Activated naive CD8-positive, alpha-beta T cell treated with anti-CD3 and anti-CD28 coated beads, Interleukin-2, amount 10 ng/mL, durations not matched to agents 7 days and 5 days (primary cell): ENCODE data around the gene MAML2. TPM values are rescaled to one million over a fixed set of nuclear protein-coding genes. Genes with fewer than 3 reads are reported as not detected.

Experiments
- ATAC-seq: fragments of 150-1000 bp; cut with Tn5 transposase; one replicate; pipeline ENCODE4 v1.10.0; 2021; ENCODE audit warnings: low read depth, moderate library complexity
- POLR2A ChIA-PET: fragments of 350-600 bp; sonication (Branson Sonifier 250); formaldehyde crosslinking; loops from one replicate; lab custom pipeline; 2021; ENCODE audit warnings: antibody characterized with exemption; lab: Charles Lee
- DNase-seq: peaks from one replicate; pipeline ENCODE4 v3.0.0; 2021
- H3K27ac Mint-ChIP-seq: one replicate; pipeline ENCODE4 v1.8.0; 2022; ENCODE audit warnings: mild to moderate bottlenecking, mixed read lengths
- H3K27me3 Mint-ChIP-seq: one replicate; pipeline ENCODE4 v1.8.0; 2022; ENCODE audit warnings: mild to moderate bottlenecking, moderate library complexity, mixed read lengths
- H3K36me3 Mint-ChIP-seq: one replicate; pipeline ENCODE4 v1.8.0; 2021; ENCODE audit warnings: mild to moderate bottlenecking, mixed read lengths
- H3K4me1 Mint-ChIP-seq: one replicate; pipeline ENCODE4 v1.8.0; 2021; ENCODE audit warnings: mixed read lengths
- H3K4me3 Mint-ChIP-seq: one replicate; pipeline ENCODE4 v1.8.0; 2022; ENCODE audit warnings: mild to moderate bottlenecking, moderate library complexity, mixed read lengths
- H3K9me3 Mint-ChIP-seq: one replicate; pipeline ENCODE4 v1.8.0; 2021; ENCODE audit warnings: mixed read lengths
- total RNA-seq, 2 experiments: library from RNA; stranded (reverse); gene quantifications; one replicate each; pipeline ENCODE4 v1.2.3, GENCODE V29; 2021

The MAML2 gene
- total RNA-seq = 10 to 100 TPM; 18.6 to 20.5 TPM

- Mint-ChIP-seq H3K4me3 (peak within 1 kb of the TSS; percentile 96), H3K36me3 (peaks cover 6% of the 10 kb centered on the region), H3K9me3 (no peaks in the 10 kb centered on the region), H3K4me1 (peaks cover 24% of the 10 kb centered on the region), H3K27me3 (no peaks in the 10 kb centered on the region), H3K27ac (peak within 1 kb of the TSS; percentile 90)
- peak; percentile 82 for DNase-seq
- ATAC-seq = peak; percentile 80
- POLR2A ChIA-PET = interaction anchor here (0.5 to 5.6 kb wide), 19 partner anchors 13 to 553 kb away, joined by 3 to 48 read pairs (median 4); partner anchors contain the start of genes CCDC82, CEP57, FAM76B and JRKL
These were observed at the start of gene MAML2 for GRCh38 chr11:96342961-96343711. Gene MAML2 (minus strand): TSS chr11:96343195. CDS start chr11:96341895, 1,300 bp downstream.

- Mint-ChIP-seq H3K27me3 (no peaks in the 10 kb centered on the region), H3K36me3 (peaks cover 11% of the 10 kb centered on the region), H3K4me1 (peaks cover 32% of the 10 kb centered on the region), H3K9me3 (no peaks in the 10 kb centered on the region), H3K27ac (no peak overlapping the region), H3K4me3 (peak overlapping the region; percentile 88)
- POLR2A ChIA-PET = interaction anchor here (0.6 kb wide), 1 partner anchor 509 kb away, joined by 3 read pairs; no protein-coding TSS in a partner anchor
- no peak for DNase-seq
- ATAC-seq = no peak
These were observed 48.8 kb upstream of the MAML2 start for GRCh38 chr11:96391698-96392307.

GRCh38 chr11:96390488-96390792 is 47.4 kb upstream of the MAML2 start:
- no peaks in the 10 kb centered on the region for H3K9me3 Mint-ChIP-seq
- POLR2A ChIA-PET = interaction anchor here (0.7 to 3.8 kb wide), 10 partner anchors 31 to 1323 kb away, joined by 3 to 55 read pairs (median 4); partner anchors contain the start of genes CEP57, FAM76B, MAML2 and SRSF8
- no peak for ATAC-seq
- H3K4me3 Mint-ChIP-seq = peak overlapping the region; percentile 88
- H3K27me3 Mint-ChIP-seq = no peaks in the 10 kb centered on the region
- DNase-seq = no peak
- peaks cover 11% of the 10 kb centered on the region for H3K36me3 Mint-ChIP-seq
- peak overlapping the region; percentile 88 for H3K27ac Mint-ChIP-seq
- H3K4me1 Mint-ChIP-seq = peaks cover 28% of the 10 kb centered on the region

GRCh38 chr11:96389720-96390487 is 46.9 kb upstream of the MAML2 start, which contains the start of the genes CCDC82 and JRKL:
Gene CCDC82 (minus strand): TSS chr11:96389912. CDS start chr11:96384747, 5,165 bp downstream.
Gene JRKL (plus strand): TSS chr11:96390013. CDS start chr11:96390650, 637 bp downstream.
- ATAC-seq (peak; percentile 91), DNase-seq (peak; percentile 98)
- no peaks in the 10 kb centered on the region for H3K27me3 Mint-ChIP-seq
- POLR2A ChIA-PET = interaction anchor here (0.6 to 3.8 kb wide), 24 partner anchors 10 to 1323 kb away, joined by 3 to 55 read pairs (median 4); partner anchors contain the start of genes CEP57, FAM76B, MAML2 and SRSF8
- H3K9me3 Mint-ChIP-seq = no peaks in the 10 kb centered on the region
- H3K4me1 Mint-ChIP-seq = peaks cover 30% of the 10 kb centered on the region
- peaks cover 14% of the 10 kb centered on the region for H3K36me3 Mint-ChIP-seq
- H3K4me3 Mint-ChIP-seq = peak within 1 kb of the TSS; percentile 88
- peak within 1 kb of the TSS; percentile 88 for H3K27ac Mint-ChIP-seq

GRCh38 chr11:96388891-96389719 is 46.1 kb upstream of the MAML2 start:
- H3K4me3 Mint-ChIP-seq = peak overlapping the region; percentile 88
- peaks cover 18% of the 10 kb centered on the region for H3K36me3 Mint-ChIP-seq
- H3K4me1 Mint-ChIP-seq = peaks cover 32% of the 10 kb centered on the region
- no peaks in the 10 kb centered on the region for H3K9me3 Mint-ChIP-seq
- peak; percentile 69 for ATAC-seq
- peak overlapping the region; percentile 88 for H3K27ac Mint-ChIP-seq
- DNase-seq = no peak
- POLR2A ChIA-PET = interaction anchor here (0.6 to 3.8 kb wide), 24 partner anchors 9 to 1322 kb away, joined by 3 to 55 read pairs (median 4); partner anchors contain the start of genes CEP57, FAM76B, MAML2 and SRSF8
- H3K27me3 Mint-ChIP-seq = no peaks in the 10 kb centered on the region

- POLR2A ChIA-PET = no interaction called here
These were observed 42.2 kb upstream of the MAML2 start for GRCh38 chr11:96385187-96385586.

GRCh38 chr11:96384156-96384555 is 41.2 kb upstream of the MAML2 start:
- H3K27me3 Mint-ChIP-seq = no peaks in the 10 kb centered on the region
- peak overlapping the region; percentile 33 for H3K4me3 Mint-ChIP-seq
- H3K4me1 Mint-ChIP-seq = peaks cover 26% of the 10 kb centered on the region
- peaks cover 28% of the 10 kb centered on the region for H3K36me3 Mint-ChIP-seq
- peak overlapping the region; percentile 21 for H3K27ac Mint-ChIP-seq
- no peak for ATAC-seq
- H3K9me3 Mint-ChIP-seq = no peaks in the 10 kb centered on the region
- no peak for DNase-seq
- POLR2A ChIA-PET = no interaction called here

More at GRCh38 chr11:96385187-96385586, 42.2 kb upstream of the MAML2 start:
- DNase-seq (no peak), ATAC-seq (no peak)
- Mint-ChIP-seq H3K27ac (no peak overlapping the region), H3K4me1 (peaks cover 26% of the 10 kb centered on the region), H3K36me3 (peaks cover 20% of the 10 kb centered on the region), H3K27me3 (no peaks in the 10 kb centered on the region), H3K9me3 (no peaks in the 10 kb centered on the region), H3K4me3 (no peak overlapping the region)

- Mint-ChIP-seq H3K4me1 (peaks cover 7% of the 10 kb centered on the region), H3K36me3 (peaks cover 36% of the 10 kb centered on the region), H3K4me3 (no peak overlapping the region), H3K9me3 (no peaks in the 10 kb centered on the region), H3K27ac (no peak overlapping the region), H3K27me3 (no peaks in the 10 kb centered on the region)
- DNase-seq (no peak), ATAC-seq (no peak)
- POLR2A ChIA-PET = no interaction called here
These were observed 33.8 kb upstream of the MAML2 start for GRCh38 chr11:96376796-96377195.

- no peak for DNase-seq
- peaks cover 7% of the 10 kb centered on the region for H3K4me1 Mint-ChIP-seq
- H3K9me3 Mint-ChIP-seq = no peaks in the 10 kb centered on the region
- no peak for ATAC-seq
- H3K36me3 Mint-ChIP-seq = peaks cover 35% of the 10 kb centered on the region
- H3K4me3 Mint-ChIP-seq = no peak overlapping the region
- POLR2A ChIA-PET = no interaction called here
- H3K27me3 Mint-ChIP-seq = no peaks in the 10 kb centered on the region
- no peak overlapping the region for H3K27ac Mint-ChIP-seq
These were observed 30.8 kb upstream of the MAML2 start for GRCh38 chr11:96373826-96374225.

GRCh38 chr11:96367342-96367741 is 24.3 kb upstream of the MAML2 start:
- peaks cover 36% of the 10 kb centered on the region for H3K36me3 Mint-ChIP-seq

GRCh38 chr11:96366024-96366423 is 23.0 kb upstream of the MAML2 start:
- POLR2A ChIA-PET = no interaction called here
- Mint-ChIP-seq H3K27ac (no peak overlapping the region), H3K4me1 (peaks cover 2% of the 10 kb centered on the region), H3K36me3 (peaks cover 32% of the 10 kb centered on the region), H3K27me3 (no peaks in the 10 kb centered on the region), H3K9me3 (no peaks in the 10 kb centered on the region), H3K4me3 (no peak overlapping the region)
- ATAC-seq = no peak
- no peak for DNase-seq

More at GRCh38 chr11:96367342-96367741, 24.3 kb upstream of the MAML2 start:
- Mint-ChIP-seq H3K27me3 (no peaks in the 10 kb centered on the region), H3K4me1 (peaks cover 2% of the 10 kb centered on the region), H3K4me3 (no peak overlapping the region), H3K27ac (no peak overlapping the region), H3K9me3 (no peaks in the 10 kb centered on the region)
- POLR2A ChIA-PET = no interaction called here
- ATAC-seq = no peak
- DNase-seq = no peak

GRCh38 chr11:96365493-96365892 is 22.5 kb upstream of the MAML2 start:
- Mint-ChIP-seq H3K27ac (no peak overlapping the region), H3K4me1 (peaks cover 2% of the 10 kb centered on the region), H3K27me3 (no peaks in the 10 kb centered on the region), H3K36me3 (peaks cover 28% of the 10 kb centered on the region), H3K4me3 (no peak overlapping the region), H3K9me3 (no peaks in the 10 kb centered on the region)
- DNase-seq = no peak
- POLR2A ChIA-PET = no interaction called here
- ATAC-seq = no peak
